NCI-H1105 (cell line): ENCODE measurements around the gene TIMM23.
"Not testable (repeated sequence)": the region's sequence is repeated elsewhere in the genome, so short reads cannot be mapped to it uniquely, and the experiment has no call there.

Experiments used
- DNase-seq: peaks from one replicate; lab custom pipeline; 2025; lab: John Stamatoyannopoulos, UW

The TIMM23 gene

GRCh38 chr10:45972106-45972812, at the start of gene TIMM23:
TSS of gene TIMM23 (plus strand) at chr10:45972489. CDS start at chr10:45972625, 136 bp downstream.
- peak; percentile 19 for DNase-seq

- not testable (repeated sequence) for DNase-seq
Measured at GRCh38 chr10:45926790-45927189, 45.5 kb upstream of the TIMM23 start.

GRCh38 chr10:45931305-45931704, 41.0 kb upstream of the TIMM23 start:
- DNase-seq = not testable (repeated sequence)

GRCh38 chr10:45934788-45935187, 37.5 kb upstream of the TIMM23 start:
- not testable (repeated sequence) for DNase-seq

- not testable (repeated sequence) for DNase-seq
Measured at GRCh38 chr10:45939176-45939697, 33.1 kb upstream of the TIMM23 start.

GRCh38 chr10:45941196-45941595, 31.1 kb upstream of the TIMM23 start:
- not testable (repeated sequence) for DNase-seq

- not testable (repeated sequence) for DNase-seq
Measured at GRCh38 chr10:45945476-45945875, 26.8 kb upstream of the TIMM23 start.

GRCh38 chr10:45947363-45947762, 24.9 kb upstream of the TIMM23 start:
- DNase-seq = not testable (repeated sequence)

GRCh38 chr10:45948801-45949200, 23.5 kb upstream of the TIMM23 start:
- not testable (repeated sequence) for DNase-seq

GRCh38 chr10:45954367-45954766, 17.9 kb upstream of the TIMM23 start:
- not testable (repeated sequence) for DNase-seq

GRCh38 chr10:45956634-45957033, 15.7 kb upstream of the TIMM23 start:
- not testable (repeated sequence) for DNase-seq

- DNase-seq = not testable (repeated sequence)
Measured at GRCh38 chr10:45957928-45958327, 14.4 kb upstream of the TIMM23 start.

GRCh38 chr10:45962686-45963452, 9.4 kb upstream of the TIMM23 start:
- DNase-seq = not testable (repeated sequence)

- not testable (repeated sequence) for DNase-seq
Measured at GRCh38 chr10:45971019-45971418, 1.3 kb upstream of the TIMM23 start.

- not testable (repeated sequence) for DNase-seq
Measured at GRCh38 chr10:45971742-45972105, 565 bp upstream of the TIMM23 start.

GRCh38 chr10:45972813-45973169, 502 bp downstream of the TIMM23 start:
- DNase-seq = not testable (repeated sequence)

- DNase-seq = not testable (repeated sequence)
Measured at GRCh38 chr10:45974041-45974440, 1.8 kb downstream of the TIMM23 start.

GRCh38 chr10:45978554-45978953, 6.3 kb downstream of the TIMM23 start:
- not testable (repeated sequence) for DNase-seq

- DNase-seq = not testable (repeated sequence)
Measured at GRCh38 chr10:45981367-45981766, 9.1 kb downstream of the TIMM23 start.

GRCh38 chr10:45983538-45984186, 11.4 kb downstream of the TIMM23 start:
- DNase-seq = not testable (repeated sequence)

- not testable (repeated sequence) for DNase-seq
Measured at GRCh38 chr10:45984473-45984872, 12.2 kb downstream of the TIMM23 start.

GRCh38 chr10:45985590-45985989, 13.3 kb downstream of the TIMM23 start:
- not testable (repeated sequence) for DNase-seq
